Measurements from ENCODE around the gene RNF169.

GRCh38 chr11:74770456-74770855, 21.8 kb downstream of the RNF169 start:
- TF ChIP-seq CTCF (IDR thresholded peaks at IDR 0.05) (no peak), EP300 (IDR thresholded peaks at IDR 0.05) (no peak)
